Sigmoid colon (tissue), 4 donors: ENCODE results near the gene PMS1.

Experiments
- POLR2A ChIP-seq, 2 donors: fragments of 450-650 bp; IDR thresholded peaks; one replicate each; pipeline ENCODE4 v1.6.1; 2016; ENCODE audit warnings: antibody characterized with exemption in 2 of 2, mild to moderate bottlenecking in 2 of 2, moderate library complexity in 2 of 2
- POLR2AphosphoS5 ChIP-seq, 4 donors: sonication (generic); formaldehyde crosslinking; IDR thresholded peaks; one replicate each; pipeline ENCODE4 v1.6.1; 2017; ENCODE audit warnings: antibody characterized with exemption in 4 of 4
- TF ChIP-seq, protein P1 (sequence below), 4 experiments: fragments of 450-650 bp in 3 of 4; fragments of 200-600 bp in 1 of 4; IDR thresholded peaks; one replicate each; pipeline ENCODE4 v1.5.1; 2016 to 2019; ENCODE audit warnings: antibody characterized with exemption in 4 of 4, mild to moderate bottlenecking in 3 of 4, moderate library complexity in 2 of 4

DNA sequence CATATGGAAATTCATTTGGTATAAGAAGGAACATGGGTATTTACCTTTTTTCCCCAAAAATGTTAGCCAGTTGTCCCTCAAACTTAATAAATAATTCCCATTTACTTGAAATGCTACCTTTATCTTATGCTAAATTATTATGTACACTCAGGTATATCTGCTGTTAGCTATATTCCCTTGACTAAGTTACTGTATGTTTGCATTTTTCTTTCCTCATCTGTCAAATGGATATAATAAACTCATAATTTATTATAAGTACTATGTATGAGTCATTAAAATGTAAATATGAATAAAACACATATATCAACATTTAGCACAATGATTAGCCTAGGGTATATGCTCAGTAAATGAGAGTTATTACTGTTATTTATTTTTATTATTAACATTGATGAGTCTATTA, 117.4 kb downstream of the PMS1 start:
- no peak for TF ChIP-seq POLR2A (IDR thresholded peaks at IDR 0.05)
- no peak for TF ChIP-seq POLR2AphosphoS5 (IDR thresholded peaks at IDR 0.05)
- TF ChIP-seq, protein P1, sequence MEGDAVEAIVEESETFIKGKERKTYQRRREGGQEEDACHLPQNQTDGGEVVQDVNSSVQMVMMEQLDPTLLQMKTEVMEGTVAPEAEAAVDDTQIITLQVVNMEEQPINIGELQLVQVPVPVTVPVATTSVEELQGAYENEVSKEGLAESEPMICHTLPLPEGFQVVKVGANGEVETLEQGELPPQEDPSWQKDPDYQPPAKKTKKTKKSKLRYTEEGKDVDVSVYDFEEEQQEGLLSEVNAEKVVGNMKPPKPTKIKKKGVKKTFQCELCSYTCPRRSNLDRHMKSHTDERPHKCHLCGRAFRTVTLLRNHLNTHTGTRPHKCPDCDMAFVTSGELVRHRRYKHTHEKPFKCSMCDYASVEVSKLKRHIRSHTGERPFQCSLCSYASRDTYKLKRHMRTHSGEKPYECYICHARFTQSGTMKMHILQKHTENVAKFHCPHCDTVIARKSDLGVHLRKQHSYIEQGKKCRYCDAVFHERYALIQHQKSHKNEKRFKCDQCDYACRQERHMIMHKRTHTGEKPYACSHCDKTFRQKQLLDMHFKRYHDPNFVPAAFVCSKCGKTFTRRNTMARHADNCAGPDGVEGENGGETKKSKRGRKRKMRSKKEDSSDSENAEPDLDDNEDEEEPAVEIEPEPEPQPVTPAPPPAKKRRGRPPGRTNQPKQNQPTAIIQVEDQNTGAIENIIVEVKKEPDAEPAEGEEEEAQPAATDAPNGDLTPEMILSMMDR (IDR thresholded peaks at IDR 0.05), result no peak
